OCI-LY7 (cell line): ENCODE data around the gene TSHZ3. TPM values are rescaled to one million over a fixed set of nuclear protein-coding genes. Genes with fewer than 3 reads are reported as not detected.

ENCODE experiments used
- BruUV-seq: library from RNA; stranded (reverse); fragments of 400-500 nt; replicated peaks from 2 replicates; lab custom pipeline; 2021; lab: Mats Ljungman, UMichigan
- CTCF ChIA-PET: fragments of 300-600 bp; sonication (Branson Sonifier 250); formaldehyde crosslinking; loops from one replicate; lab custom pipeline; 2022; ENCODE audit warnings: antibody characterized with exemption; ENCODE audit not compliant: unreplicated experiment; lab: Charles Lee
- POLR2A ChIA-PET: fragments of 300-600 bp; sonication (Branson Sonifier 250); formaldehyde crosslinking; loops from one replicate; lab custom pipeline; 2022; ENCODE audit warnings: antibody characterized with exemption; lab: Charles Lee
- DNase-seq: peaks from one replicate; pipeline ENCODE4 v3.0.0-alpha.2; 2015; ENCODE audit warnings: low spot score
- H2AFZ ChIP-seq: fragments of 200-600 bp; sonication (generic), shearing (Covaris generic); 2 replicates; pipeline ENCODE4 v1.6.1; 2014; ENCODE audit warnings: mild to moderate bottlenecking, antibody characterized with exemption, low read length, moderate library complexity
- H3K27ac ChIP-seq: fragments of 200-600 bp; sonication (generic); 2 replicates; pipeline ENCODE4 v1.5.1; 2014; ENCODE audit warnings: mixed run types, low read depth, mild to moderate bottlenecking, moderate library complexity, low read length, inconsistent platforms; ENCODE audit not compliant: poor library complexity, severe bottlenecking
- H3K36me3 ChIP-seq: fragments of 200-600 bp; sonication (generic); 2 replicates; pipeline ENCODE4 v1.6.1; 2014; ENCODE audit warnings: mild to moderate bottlenecking, antibody characterized with exemption, low read length, moderate library complexity, mixed read lengths; ENCODE audit not compliant: insufficient read depth
- H3K4me1 ChIP-seq: fragments of 200-600 bp; sonication (generic); 2 replicates; pipeline ENCODE4 v1.5.1; 2014; ENCODE audit warnings: mild to moderate bottlenecking, low read length; ENCODE audit not compliant: insufficient read depth, poor library complexity, severe bottlenecking
- H3K4me2 ChIP-seq: fragments of 200-600 bp; sonication (generic); 2 replicates; pipeline ENCODE4 v1.6.1; 2014; ENCODE audit warnings: mild to moderate bottlenecking, low read length
- H3K4me3 ChIP-seq: fragments of 200-600 bp; sonication (generic); 2 replicates; pipeline ENCODE4 v1.5.1; 2014; ENCODE audit warnings: mild to moderate bottlenecking, low read depth, low read length; ENCODE audit not compliant: poor library complexity, severe bottlenecking
- H3K79me2 ChIP-seq: fragments of 200-600 bp; sonication (generic); 2 replicates; pipeline ENCODE4 v1.6.1; 2016; ENCODE audit warnings: low read depth, mild to moderate bottlenecking, low read length, moderate library complexity, mixed read lengths; ENCODE audit not compliant: insufficient read depth
- H3K9me2 ChIP-seq: fragments of 200-600 bp; sonication (generic); 2 replicates; pipeline ENCODE4 v1.6.1; 2016; ENCODE audit warnings: mild to moderate bottlenecking, low read length, mixed read lengths; ENCODE audit not compliant: insufficient read depth
- H3K9me3 ChIP-seq: fragments of 200-600 bp; sonication (generic); 2 replicates; pipeline ENCODE4 v1.6.1; 2014; ENCODE audit warnings: mild to moderate bottlenecking, mixed run types, low read length, mixed read lengths
- H4K20me1 ChIP-seq: fragments of 200-600 bp; sonication (generic); 2 replicates; pipeline ENCODE4 v1.6.1; 2014; ENCODE audit warnings: mild to moderate bottlenecking, antibody characterized with exemption, low read length, moderate library complexity, mixed read lengths; ENCODE audit not compliant: insufficient read depth
- CTCF ChIP-seq: fragments of 200-600 bp; sonication (generic); conservative IDR thresholded peaks from 2 replicates; pipeline ENCODE4 v1.5.1; 2014; ENCODE audit warnings: mild to moderate bottlenecking, antibody characterized with exemption, low read length, moderate library complexity, mixed read lengths
- EZH2phosphoT487 ChIP-seq: fragments of 200-600 bp; sonication (generic); IDR thresholded peaks from 2 replicates; pipeline ENCODE4 v1.6.1; 2018; ENCODE audit warnings: low read depth, borderline replicate concordance, mild to moderate bottlenecking, mixed run types, antibody characterized with exemption, low read length, moderate library complexity, mixed read lengths
- intact Hi-C: fragments of 100-400 bp; cut with micrococcal nuclease; formaldehyde crosslinking; loops from one replicate; pipeline ENCODE4 v1.10.0; 2022; ENCODE audit not compliant: unreplicated experiment
- total RNA-seq, 2 experiments: library from RNA; depleted of rRNA in 1 of 2; stranded (reverse); fragments of >200 nt in 1 of 2; shearing (Covaris generic) in 1 of 2; gene quantifications; 2 replicates each; pipeline ENCODE4 v1.2.3, GENCODE V29; 2014 to 2022

The TSHZ3 gene
- total RNA-seq, 2 experiments from 2014 or later: not detected

GRCh38 chr19:31317093-31317492 lies 32.1 kb downstream of the TSHZ3 start:
- no TSS peak for BruUV-seq
- intact Hi-C loops: no loop called here
- Histone ChIP-seq H4K20me1 (no peaks in the 10 kb centered on the region), H3K9me3 (no peaks in the 10 kb centered on the region), H3K4me3 (no peak overlapping the region), H3K36me3 (no peaks in the 10 kb centered on the region), H3K79me2 (no peaks in the 10 kb centered on the region), H2AFZ (no peak overlapping the region), H3K27ac (no peak overlapping the region), H3K4me2 (no peak overlapping the region), H3K4me1 (no peaks in the 10 kb centered on the region), H3K9me2 (no peaks in the 10 kb centered on the region)
- ChIA-PET CTCF (no interaction called here), POLR2A (no interaction called here)
- no peak for TF ChIP-seq CTCF
- no peak for TF ChIP-seq EZH2phosphoT487
- no peak for DNase-seq

GRCh38 chr19:31316201-31316951 lies 32.9 kb downstream of the TSHZ3 start:
- Histone ChIP-seq H2AFZ (no peak overlapping the region), H4K20me1 (no peaks in the 10 kb centered on the region), H3K36me3 (no peaks in the 10 kb centered on the region), H3K9me2 (no peaks in the 10 kb centered on the region), H3K9me3 (no peaks in the 10 kb centered on the region), H3K4me2 (no peak overlapping the region), H3K4me3 (no peak overlapping the region), H3K4me1 (no peaks in the 10 kb centered on the region), H3K79me2 (no peaks in the 10 kb centered on the region), H3K27ac (no peak overlapping the region)
- DNase-seq: no peak
- intact Hi-C loops: no loop called here
- TF ChIP-seq CTCF (no peak), EZH2phosphoT487 (no peak)
- ChIA-PET CTCF (no interaction called here), POLR2A (no interaction called here)
- no TSS peak for BruUV-seq

GRCh38 chr19:31315652-31316051 lies 33.6 kb downstream of the TSHZ3 start:
- Histone ChIP-seq H3K4me1 (no peaks in the 10 kb centered on the region), H3K4me3 (no peak overlapping the region), H3K9me2 (no peaks in the 10 kb centered on the region), H3K36me3 (no peaks in the 10 kb centered on the region), H3K9me3 (no peaks in the 10 kb centered on the region), H2AFZ (no peak overlapping the region), H3K27ac (no peak overlapping the region), H3K79me2 (no peaks in the 10 kb centered on the region), H3K4me2 (no peak overlapping the region), H4K20me1 (no peaks in the 10 kb centered on the region)
- ChIA-PET POLR2A (interaction anchor here (0.6 kb wide), 1 partner anchor 1688 kb away, joined by 4 read pairs; no protein-coding TSS in a partner anchor), CTCF (no interaction called here)
- DNase-seq: no peak
- BruUV-seq: no TSS peak
- no peak for TF ChIP-seq CTCF
- TF ChIP-seq EZH2phosphoT487: no peak
- intact Hi-C loops: no loop called here
